Stimulated activated CD4-positive, alpha-beta T cell treated with anti-CD3 and anti-CD28 coated beads, Interleukin-15, amount 100 ng/mL, for 1 hour (primary cell): ENCODE data around the gene KLK13.

ENCODE experiments used
- DNase-seq, 2 donors: peaks; one replicate each; pipeline ENCODE4 v3.0.0-alpha.2; 2020; ENCODE audit warnings: low read depth in 1 of 2, low spot score in 1 of 2

The KLK13 gene

DNA sequence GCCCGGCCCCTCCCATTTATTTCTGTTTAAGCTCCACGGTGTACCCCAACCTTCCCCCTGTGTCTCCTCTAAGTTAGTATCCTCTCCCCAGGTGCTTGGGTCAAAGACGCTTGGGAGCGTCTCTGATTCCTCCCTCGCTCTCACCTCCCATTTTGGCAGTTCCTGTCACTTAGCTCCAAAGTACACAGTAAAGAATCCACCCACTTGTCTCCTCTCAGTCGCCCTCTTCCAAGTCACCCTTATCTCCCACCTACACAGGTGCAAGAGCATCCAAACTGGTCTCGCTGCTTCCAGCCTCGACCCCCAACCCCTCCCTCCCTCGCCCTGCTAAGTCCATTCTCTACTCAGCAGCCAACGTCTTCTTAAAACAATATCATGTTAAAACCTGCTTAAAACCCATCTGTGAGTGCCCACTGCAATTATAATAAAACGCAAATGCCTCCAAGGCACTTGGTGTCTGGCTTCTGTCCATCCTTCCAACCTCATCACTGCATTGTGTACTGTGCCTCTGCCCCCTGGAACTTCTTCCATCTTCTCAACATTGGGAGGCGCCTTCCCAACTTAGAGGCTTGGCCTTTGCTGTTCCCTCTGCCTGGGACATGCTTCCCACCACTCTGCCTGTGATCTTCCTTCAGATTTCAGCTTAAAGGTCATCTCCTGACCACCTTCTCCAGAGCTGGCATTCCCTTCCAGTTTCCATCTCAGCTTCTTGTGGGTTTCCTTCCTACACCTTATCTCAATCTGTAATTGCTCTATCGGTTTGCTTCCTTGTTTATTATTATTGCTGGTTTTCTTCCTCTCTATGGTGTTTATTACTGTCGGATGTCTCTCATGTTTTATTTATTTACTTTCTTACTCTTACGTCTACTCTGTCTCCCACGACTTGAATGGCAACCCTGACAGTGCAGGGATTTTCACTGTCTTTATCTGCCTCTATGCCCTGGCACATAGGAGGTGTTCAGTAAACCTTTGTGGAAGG is 27.3 kb upstream of the KLK13 start:
- no peak for DNase-seq

DNA sequence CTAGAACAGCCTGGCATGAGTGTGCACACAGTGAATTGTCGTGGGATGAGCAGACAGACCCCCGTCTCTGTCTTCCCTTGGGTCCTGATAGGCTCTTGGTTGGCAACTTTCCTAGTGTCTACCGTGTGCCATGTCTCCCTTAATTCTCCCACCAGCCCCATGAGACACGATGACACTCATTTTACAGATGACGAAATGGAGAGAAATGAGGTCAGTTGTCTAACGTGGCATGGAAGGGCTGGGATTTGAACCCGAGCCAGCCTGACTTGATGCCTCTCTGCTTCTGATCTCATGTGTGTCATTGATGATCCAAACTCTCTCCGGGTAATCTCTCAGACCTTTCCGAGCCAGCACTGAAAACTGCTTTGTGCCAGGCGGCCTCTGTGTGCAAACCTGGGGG is 26.2 kb upstream of the KLK13 start:
- DNase-seq: no peak

DNA sequence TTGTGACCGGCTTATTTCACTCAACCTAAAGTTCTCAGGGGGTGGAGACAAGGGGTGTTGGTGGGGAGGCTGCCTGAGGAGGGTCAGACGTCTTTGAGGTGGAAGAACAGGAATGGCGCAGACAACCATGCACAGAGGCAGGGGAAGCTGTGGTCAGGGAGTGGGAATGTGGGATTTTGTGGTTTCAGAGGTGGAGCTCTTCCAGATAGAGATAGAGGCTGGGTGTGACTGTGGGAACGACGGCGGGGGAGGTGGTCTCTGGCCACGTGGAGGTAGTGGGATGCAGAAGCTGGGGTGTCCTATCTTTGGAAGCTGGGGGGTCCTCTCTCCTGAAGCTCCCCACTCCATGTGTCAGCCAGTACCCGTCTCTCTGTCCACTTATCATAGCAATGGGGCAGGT is 25.6 kb upstream of the KLK13 start:
- DNase-seq: no peak

DNA sequence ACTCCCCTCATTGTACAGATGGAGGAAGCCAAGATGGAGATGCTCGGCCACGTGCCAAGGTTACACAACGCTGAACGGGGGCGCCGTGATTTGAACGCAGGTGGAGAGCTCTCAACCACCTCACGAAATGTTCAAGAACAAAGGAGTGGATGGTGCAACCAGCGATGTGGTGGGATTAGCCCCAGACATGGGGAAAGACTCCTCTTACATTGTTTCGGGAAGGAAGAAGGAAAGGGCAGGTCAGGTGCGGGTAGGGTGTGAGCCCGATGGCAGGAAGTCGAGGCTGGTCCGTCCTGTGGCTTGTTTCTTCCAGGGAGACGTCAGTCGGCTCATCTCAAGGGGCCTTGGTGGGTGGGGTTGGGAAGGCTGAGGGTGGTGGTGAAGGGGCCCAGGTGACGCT is 24.9 kb upstream of the KLK13 start:
- no peak for DNase-seq

DNA sequence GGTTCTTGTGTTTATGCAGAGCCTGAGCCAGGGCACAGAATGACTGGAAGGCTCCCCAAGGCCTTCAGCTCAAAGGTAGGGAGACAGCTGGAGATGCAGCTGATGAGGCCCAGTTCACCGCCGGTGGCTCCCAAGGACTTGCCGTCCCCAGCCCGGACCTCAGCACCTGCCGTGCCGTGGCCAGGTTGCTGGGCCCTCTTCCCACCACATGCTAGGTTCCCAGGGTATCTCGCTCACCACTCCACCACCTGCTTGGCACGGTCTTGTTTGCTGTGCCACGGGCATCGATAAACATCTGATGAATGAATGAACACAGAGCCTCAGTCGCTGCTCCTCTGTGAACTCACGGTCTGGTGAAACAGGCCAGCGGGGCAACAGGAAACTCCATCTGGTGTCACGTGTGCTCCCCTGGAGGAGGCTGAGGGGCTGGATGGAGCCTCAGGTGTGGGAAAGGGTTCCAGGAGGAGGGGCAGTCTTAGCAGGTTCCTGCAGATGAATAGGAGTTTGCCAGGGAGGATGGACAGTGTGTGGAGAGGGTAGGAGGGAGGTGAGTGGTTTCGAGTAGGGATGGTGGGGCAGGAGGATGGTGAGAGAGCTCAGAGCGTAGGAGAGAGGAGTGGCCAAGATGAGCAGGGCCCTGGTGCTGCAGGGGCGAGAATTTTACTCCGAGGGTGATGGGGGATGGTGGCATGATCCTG is 21.4 kb upstream of the KLK13 start:
- no peak for DNase-seq

DNA sequence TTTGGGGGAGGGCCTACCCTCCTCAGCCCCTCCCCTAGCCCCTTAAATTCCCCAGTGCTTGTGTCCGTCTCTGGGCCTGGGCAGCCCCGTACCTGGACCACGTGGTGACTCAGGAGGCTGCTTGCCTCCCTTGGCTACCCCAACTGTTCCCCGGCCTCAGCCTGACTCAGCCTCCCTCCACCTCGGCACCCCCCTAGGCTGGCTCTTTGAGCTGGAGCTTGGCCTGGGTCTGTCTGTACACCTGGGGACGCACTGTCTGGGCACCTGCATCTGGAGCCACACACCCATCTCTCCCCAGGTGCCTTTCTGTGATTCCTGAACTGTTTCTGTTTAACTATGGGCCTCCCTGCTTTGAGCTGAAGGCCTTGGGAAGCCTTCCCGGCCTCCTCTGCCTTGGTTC is 19.6 kb upstream of the KLK13 start:
- no peak for DNase-seq

DNA sequence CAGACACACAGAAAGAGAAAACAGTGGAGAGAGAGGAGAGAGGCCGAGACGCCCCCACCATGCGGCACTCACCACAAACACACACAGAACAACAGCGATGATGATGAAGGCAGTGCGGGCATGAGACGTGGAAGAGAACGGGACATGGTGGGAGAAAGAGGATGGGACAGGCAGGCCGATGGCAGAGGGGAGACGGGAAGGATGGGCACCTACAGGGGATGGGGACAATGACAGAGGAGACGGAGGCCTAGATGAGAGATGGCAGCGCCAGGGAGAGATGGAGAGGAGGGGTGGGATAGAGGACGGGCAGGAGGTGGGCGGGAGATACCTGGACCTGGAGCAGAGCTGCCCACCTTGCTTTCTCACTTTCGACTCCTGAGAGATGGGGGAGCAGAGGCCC is 18.9 kb upstream of the KLK13 start:
- no peak for DNase-seq

DNA sequence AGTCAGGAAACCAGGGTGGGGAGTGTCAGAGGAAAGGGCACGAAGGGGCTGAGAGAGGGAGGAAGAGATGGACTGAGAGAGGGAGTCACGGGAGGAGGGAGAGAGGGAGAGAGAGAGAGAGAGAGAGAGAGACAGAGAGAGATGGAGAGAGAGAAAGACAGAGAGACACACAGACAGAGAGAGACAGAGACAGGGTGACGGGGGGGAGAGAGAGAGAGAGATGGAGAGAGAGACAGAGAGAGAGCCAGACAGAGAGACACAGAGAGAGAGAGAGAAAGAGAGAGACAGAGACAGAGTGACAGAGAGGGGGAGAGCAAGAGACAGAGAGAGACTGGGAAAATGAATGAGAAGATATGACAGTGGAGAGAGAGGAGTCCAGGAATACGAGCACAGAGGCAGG is 18.3 kb upstream of the KLK13 start:
- DNase-seq: no peak

DNA sequence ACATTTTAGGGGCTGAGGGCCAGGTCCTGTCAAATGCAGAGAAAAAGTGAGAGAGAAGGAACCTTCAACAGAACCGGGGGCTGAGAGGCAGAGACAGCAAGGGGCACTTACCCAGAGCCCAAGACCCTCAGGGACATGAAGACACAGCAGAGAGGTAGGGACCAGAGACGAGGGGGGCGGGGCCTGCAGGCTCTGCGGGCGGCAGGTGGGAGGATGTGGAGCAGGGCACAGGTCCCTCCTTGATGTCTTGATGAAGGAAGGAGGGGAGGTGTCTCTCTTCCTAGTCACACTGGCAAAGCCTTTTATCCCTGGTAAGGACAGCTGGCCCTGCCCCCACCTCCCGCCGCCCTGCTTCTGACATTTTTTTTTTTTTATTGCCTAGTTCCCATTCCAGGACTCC is 17.7 kb upstream of the KLK13 start, which contains the start of gene KLK14:
TSS of gene KLK14 (minus strand) at position 277 of the 400 bp plus-strand sequence. CDS start at position 4, 273 bp downstream.
- DNase-seq: no peak

DNA sequence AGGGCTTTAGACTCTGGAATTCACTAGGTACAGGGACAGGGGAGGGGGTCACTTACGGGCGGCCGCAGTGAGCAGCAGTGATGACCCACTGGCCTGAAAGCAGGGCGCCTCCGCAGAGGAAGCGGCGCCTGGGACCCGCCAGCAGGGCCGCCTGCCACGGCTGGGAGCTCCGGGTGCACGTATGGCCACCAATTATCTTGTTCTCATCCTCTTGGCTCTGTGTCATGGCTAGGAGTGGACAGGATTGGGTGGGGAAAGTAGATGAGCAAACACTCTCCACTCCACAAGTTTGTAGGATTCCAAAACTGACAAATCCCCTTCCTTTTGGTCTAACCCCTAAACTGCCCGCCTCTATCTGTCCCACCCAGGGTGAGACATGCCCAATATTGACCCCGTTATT is 16.6 kb upstream of the KLK13 start:
- no peak for DNase-seq

DNA sequence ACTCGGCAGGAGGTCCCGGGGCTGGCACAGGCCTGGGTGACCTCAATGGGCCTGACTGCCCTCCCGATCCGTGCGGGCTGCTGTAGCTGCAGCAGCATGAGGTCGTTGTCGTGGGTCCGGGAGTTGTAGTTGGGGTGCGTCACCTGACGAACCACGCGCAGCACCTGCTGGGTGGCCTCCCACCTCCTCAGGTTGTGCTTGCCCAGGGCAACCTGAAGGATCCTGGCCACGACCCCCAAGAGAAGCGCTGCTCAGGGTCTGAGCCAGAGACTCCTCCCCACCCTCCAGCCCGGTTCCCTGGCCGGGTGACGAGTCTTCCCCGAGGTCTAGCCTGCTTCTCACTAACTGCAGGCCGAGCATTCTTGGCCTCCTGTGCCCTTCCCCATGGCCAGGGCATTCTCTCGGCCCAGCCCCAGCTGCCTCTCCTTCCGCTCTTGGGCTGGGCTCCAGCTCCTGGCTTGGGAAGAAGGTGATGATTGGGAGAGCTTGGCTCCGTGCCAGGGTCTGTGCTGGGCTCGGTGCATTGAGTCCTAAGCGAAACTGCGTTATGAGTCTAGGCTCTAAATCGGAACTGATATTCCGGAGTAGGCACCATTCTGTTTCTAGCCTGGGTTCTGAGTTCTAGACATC is 14.7 kb upstream of the KLK13 start:
- no peak for DNase-seq

DNA sequence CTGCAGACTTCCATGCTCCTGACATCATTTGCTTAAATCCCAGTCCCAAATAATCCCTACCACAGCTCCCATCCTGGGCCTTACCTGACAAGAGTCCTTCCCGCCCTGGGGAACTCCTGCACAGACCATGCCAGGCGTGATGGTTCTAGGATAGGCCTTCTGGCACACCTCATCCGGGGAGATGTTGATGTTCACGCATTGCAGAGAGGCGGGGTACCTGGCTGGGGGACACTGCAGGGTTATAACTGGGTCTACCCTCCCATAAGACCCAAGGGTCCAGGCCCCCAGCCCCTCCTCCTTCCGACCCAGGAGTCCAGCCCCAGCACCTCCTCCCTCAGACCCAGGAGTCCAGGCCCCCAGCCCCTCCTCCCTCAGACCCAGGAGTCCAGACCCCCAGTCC is 13.8 kb upstream of the KLK13 start:
- no peak for DNase-seq

DNA sequence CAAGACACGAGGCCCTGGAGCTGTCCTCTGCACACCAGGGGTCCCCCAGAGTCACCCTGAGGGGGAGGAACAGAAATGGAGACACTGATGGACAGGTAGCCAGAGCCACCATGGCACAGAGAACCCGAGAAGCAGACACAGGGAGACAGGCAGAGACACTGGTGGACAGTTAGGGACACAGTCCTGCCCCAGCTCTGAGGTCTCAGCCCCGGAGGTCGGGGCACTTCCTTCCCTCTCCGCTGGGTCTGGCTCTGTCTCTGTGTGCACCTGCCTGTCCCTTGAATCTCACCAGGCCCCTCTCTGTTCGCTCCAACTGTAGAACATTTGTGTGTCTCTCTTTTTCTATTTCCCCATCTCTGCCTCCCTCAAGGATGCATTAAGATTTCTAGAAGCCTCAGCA is 13.2 kb upstream of the KLK13 start:
- no peak for DNase-seq

DNA sequence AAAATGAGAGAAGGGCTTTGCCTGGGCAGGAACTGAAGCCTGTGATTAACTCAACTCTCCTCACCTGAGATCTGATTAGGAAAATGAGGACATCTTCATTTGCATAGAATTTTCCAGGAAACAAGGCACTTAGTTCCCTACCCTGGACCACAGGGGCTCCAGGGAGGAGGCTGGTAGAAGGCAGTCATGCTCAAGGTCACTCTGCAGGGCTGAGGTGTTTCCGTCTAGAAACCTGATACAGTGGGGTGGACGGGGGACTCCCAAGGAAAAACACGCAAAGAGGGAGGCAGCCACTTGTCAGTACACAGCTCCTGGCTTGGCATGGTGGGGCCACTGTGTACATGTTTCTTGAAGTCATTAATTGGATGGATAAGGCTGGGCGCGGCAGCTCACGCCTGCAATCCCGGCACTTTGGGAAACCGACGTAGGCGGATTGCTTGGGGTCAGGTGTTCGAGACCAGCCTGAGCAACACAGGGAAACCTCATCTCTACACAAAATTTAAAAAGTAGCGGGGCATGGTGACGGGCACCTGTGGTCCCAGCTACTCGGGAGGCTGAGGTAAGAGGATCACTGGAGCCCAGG is 11.8 kb upstream of the KLK13 start:
- no peak for DNase-seq

DNA sequence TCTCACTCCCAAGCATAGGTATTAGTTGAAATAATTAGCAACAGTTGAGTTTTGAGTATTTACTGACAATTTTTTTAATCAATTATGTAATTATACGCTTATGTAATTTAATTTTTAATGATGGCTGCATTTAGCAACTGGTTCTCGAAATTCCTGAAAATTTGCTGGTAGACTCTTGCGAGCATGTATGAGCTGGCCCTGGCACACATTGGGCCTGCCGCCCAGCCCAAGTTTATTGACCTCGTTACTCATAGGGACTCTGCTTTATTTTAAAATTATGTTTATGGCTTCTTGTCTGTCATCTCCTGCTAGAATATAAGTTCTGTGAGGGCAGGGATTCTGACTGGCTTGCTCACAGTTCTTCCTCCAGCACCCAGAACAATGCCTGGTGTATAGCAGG is 11.1 kb upstream of the KLK13 start:
- no peak for DNase-seq

DNA sequence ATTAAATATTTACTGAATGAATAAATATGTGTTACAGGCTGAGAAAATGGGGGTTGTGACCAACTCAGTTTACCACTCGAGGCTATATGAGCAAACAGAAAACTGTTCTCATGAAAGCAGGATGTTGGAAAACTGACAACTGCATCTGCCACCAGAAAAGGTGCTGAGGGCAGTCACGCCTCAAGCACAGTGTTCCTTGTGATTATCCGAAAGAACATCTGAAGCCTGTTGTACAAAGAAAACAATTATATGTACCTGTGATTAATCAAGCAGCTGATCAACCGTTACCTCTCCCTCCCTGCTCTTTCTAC is 6.2 kb upstream of the KLK13 start:
- no peak for DNase-seq

DNA sequence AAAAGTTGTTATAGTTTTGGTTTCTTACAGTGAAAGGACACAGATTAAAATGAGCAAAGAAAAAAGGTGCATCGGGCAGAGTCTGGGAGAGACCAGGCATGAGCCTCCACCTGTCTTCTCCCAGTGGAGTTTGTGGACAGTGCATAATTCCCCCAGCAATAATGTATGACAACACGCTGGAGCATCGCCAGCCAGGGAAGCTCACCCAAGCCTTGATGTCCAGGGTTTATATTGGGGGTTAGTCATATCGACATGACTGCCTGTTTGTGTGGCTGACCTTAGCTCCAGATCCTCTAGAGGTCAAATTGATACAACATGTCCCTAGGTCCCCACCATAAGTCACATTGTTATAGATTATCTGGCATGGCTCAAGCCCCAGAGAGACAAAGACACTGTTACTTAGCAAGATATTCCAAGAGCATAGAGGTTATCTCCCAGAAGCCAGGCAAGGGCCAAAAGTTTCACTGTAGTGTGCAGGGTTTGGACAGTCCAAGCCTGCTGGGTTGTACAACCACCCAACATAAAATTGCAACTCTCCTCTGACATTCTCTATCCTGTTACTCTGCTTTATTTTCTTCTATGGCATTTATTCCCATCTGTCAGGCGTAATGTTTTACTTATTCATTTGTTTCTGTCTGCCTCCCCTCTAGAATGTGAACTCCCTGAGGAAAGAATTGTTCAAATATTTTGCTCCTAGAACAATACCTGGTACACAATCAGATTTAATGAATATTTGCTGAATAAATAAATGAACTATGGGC is 5.6 kb upstream of the KLK13 start:
- DNase-seq: no peak

DNA sequence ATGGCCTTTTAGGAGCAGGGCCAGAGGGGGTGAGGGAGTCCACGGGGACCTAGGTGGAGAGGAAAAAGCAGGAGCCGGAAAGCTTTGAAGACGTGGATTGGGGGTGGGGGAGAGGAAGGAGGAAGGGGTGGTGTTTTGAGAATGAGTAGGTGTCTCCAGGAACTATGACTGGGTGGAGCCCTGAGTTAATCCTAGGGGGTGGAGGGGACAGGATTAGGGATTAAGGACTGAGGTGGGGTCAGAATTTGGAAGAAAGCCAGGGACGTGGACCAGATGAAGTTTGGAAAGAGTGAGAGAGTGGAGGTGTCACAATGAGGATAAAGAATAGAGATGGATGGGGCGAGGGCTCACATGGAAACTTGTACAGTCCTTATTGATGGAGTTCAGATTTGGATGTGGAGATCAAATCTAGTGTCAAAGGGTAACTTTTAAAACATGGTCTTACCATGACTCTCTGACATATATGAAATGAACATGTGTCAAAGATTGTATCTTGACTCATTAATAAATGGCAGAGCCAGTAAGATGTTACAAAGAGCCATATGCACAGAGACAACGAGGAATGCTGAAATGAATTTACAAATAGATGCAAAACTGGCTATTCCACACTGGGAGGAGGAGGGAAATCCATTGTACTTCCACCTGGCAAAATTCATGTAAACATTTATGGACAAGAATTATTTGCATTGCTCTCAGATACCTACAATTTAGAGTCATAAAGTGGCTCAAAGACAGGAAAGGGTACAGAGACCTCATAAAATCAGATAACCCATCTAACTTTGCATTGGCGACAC is 1.7 kb upstream of the KLK13 start:
- no peak for DNase-seq

DNA sequence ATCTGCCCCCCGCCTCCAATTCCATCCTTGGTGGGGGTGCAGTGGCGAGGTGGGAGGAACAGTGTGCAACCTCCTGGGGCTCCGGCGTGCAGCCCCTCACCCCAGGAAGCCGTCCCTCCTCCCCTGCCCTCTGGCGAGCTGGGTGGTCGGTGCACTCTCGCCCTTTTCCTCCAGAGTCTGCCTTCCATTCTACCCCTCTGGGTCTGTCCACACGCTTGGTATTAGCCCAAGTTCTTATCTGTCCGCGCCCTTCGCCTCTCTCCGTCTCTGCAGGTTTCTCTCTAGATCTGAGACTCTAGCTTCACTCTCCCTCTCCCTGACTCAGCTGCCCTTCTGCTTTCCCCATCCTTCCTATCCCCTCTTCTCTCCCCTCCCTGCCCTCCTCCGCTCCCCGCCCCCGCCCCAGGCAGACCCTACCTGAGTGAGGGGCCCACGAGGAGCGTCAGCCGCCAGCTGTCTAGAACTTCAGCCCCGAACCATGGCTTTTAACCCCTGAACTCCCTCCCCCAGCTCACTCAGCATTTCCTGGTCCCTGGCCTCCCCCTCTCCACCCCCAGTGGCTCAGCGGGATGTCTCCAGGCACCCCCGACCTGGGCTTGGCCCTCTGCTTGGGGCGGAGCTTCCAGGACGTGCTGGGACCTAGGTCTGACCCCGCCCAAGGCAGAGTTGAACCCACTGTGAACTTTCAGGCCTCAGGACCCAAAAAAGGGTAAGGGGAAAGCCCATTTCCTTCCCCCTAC is 499 bp upstream of the KLK13 start:
- DNase-seq: no peak

DNA sequence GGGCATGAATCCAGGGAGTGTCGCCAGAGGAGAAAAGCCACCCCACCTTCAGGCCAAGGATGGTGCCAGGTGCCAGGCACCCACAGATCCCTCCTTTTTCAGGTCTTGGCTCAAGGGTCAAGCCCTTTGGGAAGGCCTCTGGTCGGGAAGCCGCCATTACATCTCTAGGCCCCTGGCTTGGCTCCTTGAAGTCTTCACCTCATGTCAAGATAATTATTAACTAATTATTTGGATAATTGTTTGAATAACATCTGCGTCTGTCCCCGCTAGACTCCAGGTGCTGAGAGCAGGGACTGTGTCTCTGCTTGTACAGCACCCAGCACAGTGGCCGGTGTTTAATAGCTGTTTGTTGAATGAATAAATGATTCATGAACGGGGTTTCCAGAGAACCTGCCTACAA is 1.2 kb downstream of the KLK13 start:
- DNase-seq: no peak
